Non-pigmented ciliary epithelial cell (primary cell): Measurements from ENCODE around the gene ABCC1.
"Not testable (repeated sequence)": the region's sequence is repeated elsewhere in the genome, so short reads cannot be mapped to it uniquely, and the experiment has no call there.

Source experiments
- DNase-seq: peaks from one replicate; pipeline ENCODE4 v3.0.0-alpha.2; 2010; ENCODE audit warnings: low read depth

Gene ABCC1

DNA sequence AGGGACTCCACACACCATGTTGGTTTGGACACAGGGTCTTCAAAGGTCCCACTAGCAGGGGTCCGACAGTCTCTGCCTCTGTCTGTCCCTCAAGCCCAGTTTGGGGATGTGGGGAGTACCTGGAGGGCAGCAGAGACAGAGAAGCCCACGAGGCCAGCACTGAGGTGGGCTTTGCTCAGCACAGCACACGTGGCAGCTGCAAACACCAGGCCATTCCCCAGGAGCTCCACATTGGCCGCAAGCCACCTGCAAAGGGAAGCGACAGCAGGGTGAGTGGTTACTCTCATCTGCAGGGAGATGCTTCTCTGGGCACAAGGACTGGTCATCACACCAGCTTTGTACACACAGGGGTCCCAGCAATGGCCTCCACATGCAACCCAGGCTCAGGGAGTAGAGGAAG is 211.9 kb downstream of the ABCC1 start:
- DNase-seq: no peak

DNA sequence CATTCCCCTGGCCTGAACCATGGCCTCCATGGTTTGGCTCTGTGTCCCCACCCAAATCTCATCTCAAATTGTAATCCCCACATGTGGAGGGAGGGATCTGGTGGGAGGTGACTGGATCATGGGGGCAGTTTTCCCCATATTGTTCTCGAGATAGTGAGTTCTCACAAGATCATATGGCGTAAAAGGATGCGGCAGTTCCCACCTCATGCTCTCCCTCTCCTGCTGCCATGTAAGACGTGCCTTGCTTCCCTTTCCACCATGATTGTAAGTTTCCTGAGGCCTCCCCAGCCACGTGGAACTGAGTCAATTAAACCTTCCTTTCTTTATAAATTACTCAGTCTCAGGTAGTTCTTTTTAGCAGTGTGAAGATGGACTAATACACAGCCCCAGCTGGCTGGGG is 212.4 kb downstream of the ABCC1 start:
- not testable (repeated sequence) for DNase-seq

DNA sequence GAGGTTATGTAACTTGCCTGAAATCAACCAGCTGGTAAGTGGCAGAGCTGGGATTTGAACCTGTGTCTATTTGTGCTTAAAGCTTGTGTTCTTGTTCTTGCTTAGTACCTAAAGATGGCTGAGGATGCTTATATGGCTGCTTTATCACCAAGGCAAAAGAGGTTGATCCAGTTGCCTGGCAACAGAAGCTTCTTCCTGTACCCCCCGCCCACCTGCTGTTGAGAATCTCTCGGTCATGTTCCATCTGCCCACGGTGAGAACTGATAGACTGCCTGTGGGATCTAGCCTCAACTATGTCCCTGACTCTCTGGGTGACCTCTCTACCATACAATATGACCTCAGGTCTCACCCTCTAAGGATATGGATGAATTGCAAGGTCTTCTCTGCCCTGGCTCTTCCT is 213.2 kb downstream of the ABCC1 start:
- no peak for DNase-seq

DNA sequence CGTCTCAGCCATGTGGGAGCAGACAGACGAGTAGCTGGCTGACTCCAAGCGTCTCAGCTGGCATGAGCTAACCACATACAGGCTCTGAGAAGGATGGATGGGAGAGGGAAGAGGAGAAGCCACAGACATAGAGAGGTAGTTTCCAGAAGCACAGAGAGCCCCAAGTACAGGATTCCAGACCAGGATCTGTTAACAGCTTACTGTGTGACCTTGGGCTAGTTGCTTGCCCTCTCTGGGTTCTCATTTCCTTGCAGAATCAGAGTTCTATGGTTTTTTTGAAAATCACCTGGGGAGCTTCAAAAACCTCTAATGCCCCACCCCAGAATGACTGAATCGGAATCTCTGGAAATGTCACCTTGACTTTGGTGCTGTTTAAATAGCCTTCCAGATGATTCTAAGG is 213.7 kb downstream of the ABCC1 start:
- DNase-seq: no peak

DNA sequence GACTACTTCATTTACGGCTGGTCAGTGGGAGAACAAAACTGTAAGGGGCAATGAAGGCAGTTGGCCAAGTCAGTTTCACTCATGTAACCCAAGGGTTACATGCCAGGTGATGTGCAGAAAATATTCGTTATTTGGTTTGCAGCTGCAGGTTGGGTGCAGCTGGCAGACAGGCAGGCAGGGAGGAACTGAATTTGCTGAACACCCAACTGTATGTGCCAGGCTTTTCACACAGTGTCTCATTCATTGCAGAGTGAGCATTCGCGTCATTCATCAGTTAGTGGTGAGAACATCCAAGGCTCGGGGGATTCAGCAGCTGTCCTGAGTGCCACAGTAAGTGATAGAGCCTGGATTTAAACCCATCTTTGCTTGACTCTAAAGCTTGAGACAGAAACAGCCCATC is 214.2 kb downstream of the ABCC1 start:
- no peak for DNase-seq

DNA sequence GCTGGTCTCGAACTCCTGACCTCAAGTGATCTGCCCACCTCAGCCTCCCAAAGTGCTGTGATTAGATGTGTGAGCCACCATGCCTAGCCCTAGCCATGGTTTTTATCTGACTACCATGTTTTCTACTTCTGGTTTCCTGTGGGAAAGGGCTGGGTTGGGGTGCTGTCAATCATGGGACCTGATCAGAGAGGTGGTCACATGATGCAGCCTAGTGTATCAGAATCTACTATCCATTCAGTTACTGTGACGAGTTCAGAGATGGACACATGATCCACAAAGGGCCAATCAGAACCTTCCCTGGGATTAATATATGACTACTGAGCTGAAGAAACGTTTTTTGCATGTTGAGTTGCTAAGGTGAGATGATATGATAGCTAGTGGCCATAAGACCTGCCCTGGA is 214.8 kb downstream of the ABCC1 start:
- DNase-seq: no peak

DNA sequence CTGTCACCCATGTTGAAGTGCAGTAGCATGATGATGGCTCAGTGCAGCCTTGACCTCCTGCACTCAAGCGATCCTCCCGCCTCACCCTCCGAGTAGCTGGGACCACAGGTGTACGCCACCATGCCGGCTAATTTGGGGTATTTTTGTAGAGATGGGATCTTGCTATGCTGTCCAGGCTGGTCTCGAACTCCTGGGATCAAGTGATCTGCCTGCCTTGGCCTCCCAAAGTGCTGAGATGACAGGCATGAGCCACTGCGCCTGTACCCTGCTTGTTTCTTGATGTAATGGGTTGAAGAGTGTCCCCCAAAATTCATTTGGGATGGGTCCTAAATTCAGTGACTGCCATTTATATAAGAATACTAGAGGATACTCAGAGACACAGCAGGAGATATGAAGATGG is 216.7 kb downstream of the ABCC1 start:
- DNase-seq: no peak

DNA sequence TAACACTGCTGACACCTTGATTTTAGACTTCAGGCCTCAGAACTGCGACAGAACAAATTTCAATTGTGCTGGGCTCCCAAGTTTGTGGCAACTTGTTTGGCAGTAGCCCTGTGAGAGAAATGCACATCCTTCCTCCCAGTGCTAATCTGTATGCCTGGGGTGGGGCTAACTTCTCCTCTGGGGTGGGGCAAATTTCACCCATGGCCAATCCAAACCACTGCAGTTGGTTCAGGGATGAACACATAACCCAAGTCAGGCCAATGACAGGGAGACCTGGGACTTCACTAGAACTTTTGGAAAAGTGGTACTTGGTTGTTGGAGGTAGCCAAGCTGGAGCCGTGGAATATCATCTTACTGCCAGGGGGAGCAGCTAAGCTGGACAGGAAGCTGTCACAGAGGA is 217.5 kb downstream of the ABCC1 start:
- no peak for DNase-seq

DNA sequence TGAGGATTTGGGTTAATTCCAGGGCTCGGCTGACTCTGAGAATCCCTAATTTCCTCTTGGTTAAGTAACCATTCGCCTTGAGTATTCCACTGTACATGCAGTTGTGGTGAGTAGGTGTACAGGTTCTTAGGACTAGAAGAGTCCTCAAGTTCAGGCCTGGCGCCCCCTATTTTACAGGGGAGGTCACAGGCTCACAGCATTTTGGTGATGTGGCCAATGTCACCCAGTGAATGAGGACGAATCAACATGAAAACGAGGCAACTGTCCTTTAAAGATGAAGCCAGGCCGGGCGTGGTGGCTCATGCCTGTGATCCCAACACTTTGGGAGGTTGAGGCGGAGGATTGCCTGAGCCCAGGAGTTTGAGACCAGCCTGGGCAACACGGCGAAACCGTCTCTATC is 218.5 kb downstream of the ABCC1 start:
- no peak for DNase-seq

DNA sequence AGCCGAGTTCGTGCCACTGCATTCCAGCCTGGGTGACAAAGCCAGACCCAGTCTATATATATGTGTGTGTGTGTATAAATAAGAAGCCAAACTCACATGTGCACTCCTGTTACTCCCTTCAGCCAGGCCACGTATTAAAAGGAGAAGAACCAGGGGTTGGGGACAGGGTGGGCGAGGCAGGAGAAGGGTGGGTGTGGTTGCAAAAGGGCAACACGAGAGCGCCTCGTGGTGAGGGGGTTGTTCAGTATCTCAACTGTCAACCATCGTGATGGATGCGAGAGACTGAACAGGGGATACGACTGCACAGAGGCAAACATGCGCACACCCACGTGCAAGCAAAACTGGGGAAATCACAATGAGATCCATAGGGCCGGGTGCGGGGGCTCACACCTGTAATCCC is 219.0 kb downstream of the ABCC1 start:
- DNase-seq: no peak

DNA sequence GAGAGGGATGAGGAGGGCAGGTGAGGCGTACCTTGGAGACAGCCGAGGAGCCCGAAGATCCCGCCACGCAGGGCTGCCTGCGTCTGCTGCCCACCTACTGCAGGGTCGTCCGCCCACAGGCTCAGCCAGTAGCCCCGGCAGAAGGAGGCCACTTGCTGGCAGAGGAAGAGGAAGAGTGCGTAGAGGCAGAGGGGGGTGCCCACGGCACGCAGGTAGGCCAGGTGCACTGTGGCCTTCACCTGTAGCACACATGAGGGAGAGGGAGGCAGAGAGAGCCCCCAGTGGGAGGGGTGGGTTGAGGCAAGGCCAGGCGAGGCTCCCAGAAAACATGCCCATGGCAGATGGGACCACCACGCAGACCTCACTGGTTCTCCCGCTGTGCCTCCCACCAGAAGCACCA is 220.2 kb downstream of the ABCC1 start:
- DNase-seq: no peak

DNA sequence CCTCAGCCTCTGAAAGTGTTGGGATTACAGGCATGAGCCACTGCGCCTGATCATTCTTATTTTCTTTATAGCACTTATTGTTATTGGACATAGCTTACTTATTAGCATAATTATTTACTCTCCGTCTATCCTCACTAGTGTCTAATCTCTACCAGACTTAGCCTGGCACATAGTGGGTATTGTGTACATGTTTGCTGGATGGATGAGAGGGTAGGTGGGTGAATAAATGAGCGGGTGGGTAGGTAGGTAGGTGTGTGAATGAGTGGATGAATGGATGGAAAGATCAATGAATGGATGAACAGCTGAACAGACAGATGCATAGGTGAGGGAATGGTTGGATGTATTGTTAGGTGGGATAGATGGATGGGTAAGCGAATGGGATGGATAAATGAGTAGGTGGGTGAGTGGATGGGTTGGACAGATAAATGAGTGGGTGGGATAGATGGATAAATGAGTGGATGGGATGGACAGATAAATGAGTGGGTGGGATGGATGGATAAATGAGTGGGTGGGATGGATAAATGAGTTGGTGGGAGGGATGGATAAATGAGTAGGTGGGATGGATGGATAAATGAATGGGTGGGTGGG is 222.0 kb downstream of the ABCC1 start:
- DNase-seq: no peak

DNA sequence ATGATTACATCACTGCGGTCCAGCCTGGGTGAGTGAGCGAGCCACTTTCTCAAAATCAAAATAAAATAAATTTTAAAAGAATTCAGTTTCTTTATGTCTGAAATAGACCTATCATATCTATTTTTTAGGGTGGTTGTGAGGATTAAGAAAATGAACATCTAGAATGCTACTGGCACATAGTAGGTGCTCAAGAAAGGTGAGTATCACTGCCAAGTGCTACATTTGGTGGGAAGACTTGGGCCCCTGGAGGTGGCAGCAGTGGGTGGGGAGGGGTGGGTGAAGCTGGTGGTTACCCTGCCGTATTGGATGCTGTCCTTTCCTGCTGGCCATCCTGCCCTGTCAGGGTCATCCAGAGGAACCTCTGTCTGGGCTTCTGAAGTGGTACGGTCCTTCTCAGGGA is 223.6 kb downstream of the ABCC1 start:
- DNase-seq: no peak

DNA sequence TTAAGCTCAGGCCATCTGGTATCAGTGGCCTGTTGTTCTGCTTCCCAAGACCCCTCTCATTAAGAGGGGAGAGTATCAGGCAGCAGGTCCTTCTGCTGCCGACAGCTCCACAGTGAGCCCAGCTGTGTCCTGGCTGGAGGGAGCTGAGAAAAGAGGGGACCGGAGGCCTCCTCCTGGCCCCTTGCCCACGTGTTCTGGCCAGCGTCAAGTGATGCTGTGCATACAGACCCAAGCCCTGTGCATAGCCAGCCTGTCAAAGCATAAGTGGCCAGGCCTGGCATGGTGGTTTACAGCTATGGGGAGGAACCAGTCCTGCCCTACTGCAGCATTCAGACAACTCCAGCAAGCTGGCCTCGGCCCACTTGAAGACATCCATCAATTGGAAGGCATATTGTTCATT is 225.9 kb downstream of the ABCC1 start:
- no peak for DNase-seq

DNA sequence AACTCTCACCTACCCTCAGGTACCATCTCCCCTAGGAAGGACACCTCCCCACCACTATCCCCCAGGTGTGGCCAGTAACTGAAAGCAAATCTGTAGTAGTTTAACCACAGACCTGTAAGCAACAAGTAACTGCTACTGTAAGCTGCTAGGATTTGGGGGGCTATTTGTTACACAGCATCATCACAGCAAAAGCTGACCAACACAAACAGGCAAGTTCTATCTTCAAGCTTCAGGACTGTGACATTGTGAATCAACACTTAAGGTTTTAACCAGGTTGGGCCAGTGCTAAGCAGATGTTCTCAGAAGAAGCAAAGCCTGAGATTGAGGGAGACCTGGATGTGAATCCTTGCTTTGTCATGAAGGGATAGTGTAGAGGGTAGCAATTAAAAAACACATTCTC is 226.9 kb downstream of the ABCC1 start:
- no peak for DNase-seq

DNA sequence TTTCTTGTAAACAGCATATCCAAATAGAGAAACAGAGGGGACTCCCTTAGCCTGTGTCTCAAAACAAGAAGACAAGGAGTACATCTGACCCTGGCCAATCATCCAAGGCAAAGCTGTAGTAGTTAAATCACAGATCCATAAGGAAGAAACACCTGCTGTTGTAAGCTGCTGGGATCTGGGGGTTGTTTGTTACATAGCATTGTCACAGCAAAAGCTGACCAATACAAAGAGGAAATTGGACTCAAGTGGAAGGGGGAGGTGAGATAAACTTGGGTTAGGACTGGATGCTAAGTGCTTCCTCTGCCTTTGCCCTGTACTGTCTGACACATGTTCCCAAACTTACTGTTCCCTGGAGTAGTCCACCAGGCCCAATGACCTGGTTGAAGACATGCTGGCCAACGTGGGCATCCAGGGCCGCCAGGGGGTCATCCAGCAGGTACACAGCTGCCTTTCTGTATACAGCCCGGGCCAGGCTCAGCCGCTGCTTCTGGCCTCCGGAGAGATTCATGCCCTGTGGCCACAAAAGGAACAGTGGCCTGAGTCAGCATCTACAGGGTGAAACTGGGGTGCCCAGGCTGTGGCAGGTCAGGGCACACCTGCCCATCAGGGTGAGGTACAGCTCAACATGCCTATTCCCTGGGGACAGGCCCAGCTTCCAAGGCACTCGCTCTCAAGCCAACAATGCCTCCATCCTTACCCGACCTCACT is 229.2 kb downstream of the ABCC1 start:
- DNase-seq: no peak

DNA sequence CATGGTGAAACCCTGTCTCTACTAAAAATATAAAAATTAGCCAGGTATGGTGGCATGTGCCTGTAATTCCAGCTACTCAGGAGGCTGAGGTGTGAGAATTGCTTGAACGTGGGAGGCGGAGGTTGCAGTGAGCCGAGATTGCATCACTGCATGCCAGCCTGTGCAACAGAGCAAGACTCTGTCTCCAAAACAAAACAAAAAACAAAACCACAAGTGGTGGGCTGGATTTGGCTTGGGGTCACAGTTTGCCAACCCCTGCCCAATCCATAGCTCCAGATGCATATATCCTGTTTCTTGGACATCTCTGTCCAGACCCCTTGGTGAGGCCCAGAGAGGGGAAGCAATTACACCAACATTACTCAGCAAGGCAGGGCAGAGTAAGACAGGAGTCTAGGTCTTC is 232.3 kb downstream of the ABCC1 start:
- DNase-seq: not testable (repeated sequence)

DNA sequence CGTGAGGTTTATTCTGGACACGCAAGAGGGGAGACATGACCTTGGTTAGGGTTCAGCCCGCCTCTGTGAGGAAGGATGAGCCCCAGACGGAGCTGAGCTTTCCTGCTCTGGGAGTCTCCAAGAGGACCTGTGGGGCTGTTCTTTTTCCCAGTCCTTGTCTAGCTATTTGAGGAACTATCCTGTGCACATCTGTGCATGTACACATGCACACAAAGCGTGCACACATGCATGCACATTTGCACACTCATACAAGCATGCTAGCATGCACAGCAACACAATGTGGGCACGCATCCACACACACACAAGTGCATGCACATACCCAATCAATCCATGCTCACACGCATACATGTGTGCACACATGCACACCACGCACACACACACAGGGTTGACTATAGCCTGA is 233.5 kb downstream of the ABCC1 start:
- no peak for DNase-seq

DNA sequence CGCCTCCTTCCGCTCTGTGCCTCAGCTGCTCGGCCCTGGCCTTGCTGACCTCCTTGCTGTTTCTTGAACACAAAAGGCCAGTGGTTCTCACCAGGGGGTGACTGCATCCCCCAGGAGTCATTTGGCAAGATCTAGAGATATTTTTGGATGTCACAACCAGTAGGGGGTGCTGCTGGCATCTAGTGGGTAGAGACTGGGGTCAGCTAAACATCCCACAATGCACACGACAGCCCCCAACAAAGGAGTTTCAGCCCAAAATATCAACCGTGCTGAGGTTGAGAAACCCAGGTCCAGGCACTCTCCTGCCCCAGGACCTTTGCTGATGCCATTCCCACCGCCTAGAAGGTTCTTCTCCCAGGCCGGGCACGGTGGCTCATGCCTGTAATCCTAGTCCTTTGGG is 234.1 kb downstream of the ABCC1 start:
- DNase-seq: no peak

DNA sequence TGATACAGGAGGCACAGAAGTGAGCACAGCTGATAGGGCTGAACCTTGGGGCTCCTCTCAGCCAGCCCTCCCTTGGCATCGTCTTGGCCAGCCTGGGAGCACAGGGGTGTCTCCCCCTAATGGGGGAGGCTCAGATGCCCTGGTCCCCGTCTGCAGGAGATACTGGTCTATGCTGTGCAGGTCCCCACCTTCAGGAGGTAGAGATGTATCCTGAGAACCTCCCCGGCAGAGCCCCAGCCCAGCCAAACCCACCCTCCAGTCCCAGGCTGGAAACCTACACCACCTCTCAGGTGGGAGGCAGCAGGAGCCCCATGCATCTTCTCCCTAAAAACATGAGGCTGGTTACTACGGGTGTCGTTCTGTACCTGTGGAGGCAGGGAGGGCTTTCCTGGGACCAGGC is 235.2 kb downstream of the ABCC1 start:
- no peak for DNase-seq

DNA sequence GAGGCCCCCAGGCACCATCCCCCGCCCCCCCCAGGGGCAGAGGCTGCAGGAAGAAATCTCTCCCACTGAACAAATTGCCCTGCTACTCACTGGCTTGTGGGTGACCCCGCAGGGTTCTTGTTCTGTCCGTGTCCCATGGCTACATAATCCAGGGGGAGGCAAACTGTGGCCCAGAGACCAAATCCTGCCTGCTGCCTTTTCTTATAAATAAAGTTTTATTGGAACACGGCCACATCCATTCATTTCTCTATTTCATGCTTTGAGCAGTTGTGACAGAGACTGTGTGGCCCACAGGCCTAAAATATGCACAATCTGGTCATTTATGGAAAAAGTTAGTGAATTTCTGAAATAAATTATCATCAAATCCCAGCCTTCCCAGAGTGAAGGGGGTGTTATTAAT is 235.7 kb downstream of the ABCC1 start:
- DNase-seq: no peak

DNA sequence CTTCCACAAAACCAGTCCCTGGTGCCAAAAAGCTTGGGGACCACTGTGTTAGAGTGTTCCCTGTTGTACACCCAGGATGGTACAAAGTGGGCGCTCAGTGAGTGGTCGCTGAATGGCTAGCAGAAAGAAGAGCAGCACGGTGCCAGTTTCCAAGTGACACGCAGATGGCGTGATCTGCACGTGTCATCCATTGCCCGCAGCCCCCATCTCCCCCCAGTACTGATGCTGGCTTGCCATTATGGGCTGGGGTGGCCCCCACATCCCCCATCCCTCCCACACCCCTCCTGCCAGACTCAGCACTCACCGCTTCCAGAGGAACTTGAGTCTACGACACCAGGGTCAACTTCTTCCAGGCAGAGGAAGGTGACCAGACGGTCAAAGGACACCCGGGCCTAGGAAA is 237.4 kb downstream of the ABCC1 start:
- no peak for DNase-seq

DNA sequence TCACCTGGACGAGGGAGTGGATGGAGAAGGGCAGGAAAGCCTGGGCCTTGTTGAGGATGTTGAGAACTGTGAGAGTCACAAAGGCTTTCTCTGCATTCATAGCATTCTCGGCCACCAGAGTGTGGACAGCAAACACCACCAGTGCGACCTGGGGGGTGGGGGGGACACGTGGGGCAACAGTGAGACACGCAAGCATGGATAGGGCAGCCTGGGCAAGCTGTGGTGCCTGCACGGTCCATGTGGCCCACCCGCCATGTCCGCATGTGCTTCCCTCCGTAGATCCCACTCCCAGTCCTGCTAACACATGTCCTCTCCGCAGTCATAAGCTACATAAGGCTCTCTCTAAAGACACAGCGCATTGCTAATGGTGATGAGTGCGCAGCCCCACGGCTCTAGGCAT is 239.4 kb downstream of the ABCC1 start:
- no peak for DNase-seq

DNA sequence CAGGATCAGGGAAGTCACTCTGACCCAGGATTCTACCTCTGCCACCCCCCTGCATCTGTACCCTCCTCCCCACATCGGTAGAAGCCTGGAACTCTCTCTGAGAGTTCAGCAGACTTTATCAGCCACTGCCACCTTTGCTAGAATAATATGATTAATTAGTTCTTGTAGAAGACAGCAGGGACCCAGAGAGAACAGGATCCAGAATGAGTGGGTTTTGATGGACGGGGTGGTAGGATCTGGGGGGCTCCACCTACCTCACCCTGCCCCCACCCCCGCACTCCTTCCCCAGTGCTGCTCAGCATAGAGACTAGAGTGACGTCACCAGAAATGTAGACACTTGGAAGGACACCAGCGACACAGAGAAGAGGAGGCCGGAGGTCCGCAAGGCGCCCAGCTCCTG is 240.4 kb downstream of the ABCC1 start:
- DNase-seq: no peak
